Loucy (cell line): ENCODE data around the gene GBA3.

ENCODE experiments used
- H2AFZ ChIP-seq: fragments of 200-600 bp; sonication (generic); 2 replicates; pipeline ENCODE4 v1.6.0; 2016; ENCODE audit warnings: antibody characterized with exemption, mild to moderate bottlenecking, low read length, moderate library complexity
- H3F3A ChIP-seq: fragments of 200-600 bp; 2 replicates; pipeline ENCODE4 v1.6.0; 2016; ENCODE audit warnings: antibody characterized with exemption, low read depth, mild to moderate bottlenecking
- H3K27me3 ChIP-seq: fragments of 200-600 bp; sonication (generic); 2 replicates; pipeline ENCODE4 v1.6.1; 2014; ENCODE audit warnings: low read length, mild to moderate bottlenecking; ENCODE audit not compliant: insufficient read depth, poor library complexity, severe bottlenecking
- H3K36me3 ChIP-seq: fragments of 200-600 bp; sonication (generic); 2 replicates; pipeline ENCODE4 v1.6.1; 2016; ENCODE audit warnings: low read length; ENCODE audit not compliant: insufficient read depth
- H3K4me1 ChIP-seq: fragments of 200-600 bp; sonication (generic); 2 replicates; pipeline ENCODE4 v1.5.1; 2014; ENCODE audit warnings: low read length, mild to moderate bottlenecking; ENCODE audit not compliant: insufficient read depth, poor library complexity, severe bottlenecking
- H3K4me2 ChIP-seq: fragments of 200-600 bp; sonication (generic); 2 replicates; pipeline ENCODE4 v1.6.0; 2014; ENCODE audit warnings: antibody characterized with exemption, low read length, low read depth, mild to moderate bottlenecking; ENCODE audit not compliant: poor library complexity, severe bottlenecking
- H3K4me3 ChIP-seq: fragments of 200-600 bp; sonication (generic); 2 replicates; pipeline ENCODE4 v1.5.1; 2014; ENCODE audit warnings: low read length, mild to moderate bottlenecking, mixed read lengths; ENCODE audit not compliant: poor library complexity, severe bottlenecking
- H3K79me2 ChIP-seq: fragments of 200-600 bp; sonication (generic); 2 replicates; pipeline ENCODE4 v1.6.1; 2014; ENCODE audit warnings: low read length; ENCODE audit not compliant: insufficient read depth
- H3K9ac ChIP-seq: fragments of 200-600 bp; sonication (generic); 2 replicates; pipeline ENCODE4 v1.6.0; 2014; ENCODE audit warnings: mild to moderate bottlenecking, low read depth, low read length, moderate library complexity; ENCODE audit not compliant: poor library complexity, severe bottlenecking
- H3K9me2 ChIP-seq: fragments of 200-600 bp; sonication (generic); replicated peaks from 2 replicates; pipeline ENCODE4 v1.6.1; 2016; ENCODE audit warnings: low read depth, low read length, mixed read lengths
- H3K9me3 ChIP-seq: fragments of 200-600 bp; sonication (generic); 2 replicates; pipeline ENCODE4 v1.6.1; 2014; ENCODE audit warnings: mild to moderate bottlenecking, antibody characterized with exemption, low read length, low read depth; ENCODE audit not compliant: insufficient read depth
- H4K20me1 ChIP-seq: fragments of 200-600 bp; sonication (generic); 2 replicates; pipeline ENCODE4 v1.6.0; 2014; ENCODE audit warnings: antibody characterized with exemption, low read length, mild to moderate bottlenecking; ENCODE audit not compliant: insufficient read depth, poor library complexity, severe bottlenecking
- CTCF ChIP-seq: fragments of 200-600 bp; sonication (generic); conservative IDR thresholded peaks from 2 replicates; pipeline ENCODE4 v1.5.1; 2014; ENCODE audit warnings: mild to moderate bottlenecking, antibody characterized with exemption, low read length
- EZH2phosphoT487 ChIP-seq: fragments of 200-600 bp; IDR thresholded peaks from 2 replicates; pipeline ENCODE4 v1.6.1; 2018; ENCODE audit warnings: antibody characterized with exemption, mild to moderate bottlenecking, moderate library complexity, borderline replicate concordance

Gene GBA3

GRCh38 chr4:22712529-22712928, 19.8 kb downstream of the GBA3 start:
- H3K4me2 ChIP-seq: no peak overlapping the region
- H3K9ac ChIP-seq: no peak overlapping the region
- H3K4me3 ChIP-seq: no peak overlapping the region
- no peak overlapping the region for H2AFZ ChIP-seq
- H3K79me2 ChIP-seq: no peaks in the 10 kb centered on the region
- no peaks in the 10 kb centered on the region for H3K36me3 ChIP-seq
- no peaks in the 10 kb centered on the region for H3K27me3 ChIP-seq
- no peaks in the 10 kb centered on the region for H4K20me1 ChIP-seq
- H3K9me2 ChIP-seq: no peaks in the 10 kb centered on the region
- TF ChIP-seq CTCF (no peak), EZH2phosphoT487 (no peak)
- H3F3A ChIP-seq: no peaks in the 10 kb centered on the region
- no peaks in the 10 kb centered on the region for H3K4me1 ChIP-seq
- no peaks in the 10 kb centered on the region for H3K9me3 ChIP-seq

- no peaks in the 10 kb centered on the region for H3K4me1 ChIP-seq
- H2AFZ ChIP-seq: no peak overlapping the region
- H4K20me1 ChIP-seq: no peaks in the 10 kb centered on the region
- H3K9me2 ChIP-seq: no peaks in the 10 kb centered on the region
- no peaks in the 10 kb centered on the region for H3K79me2 ChIP-seq
- no peaks in the 10 kb centered on the region for H3F3A ChIP-seq
- no peak overlapping the region for H3K9ac ChIP-seq
- no peaks in the 10 kb centered on the region for H3K9me3 ChIP-seq
- H3K4me3 ChIP-seq: no peak overlapping the region
- TF ChIP-seq EZH2phosphoT487 (no peak), CTCF (no peak)
- H3K36me3 ChIP-seq: no peaks in the 10 kb centered on the region
- H3K27me3 ChIP-seq: no peaks in the 10 kb centered on the region
- no peak overlapping the region for H3K4me2 ChIP-seq
These were observed 21.1 kb downstream of the GBA3 start for GRCh38 chr4:22713841-22714240.

GRCh38 chr4:22719218-22719617, 26.5 kb downstream of the GBA3 start:
- TF ChIP-seq CTCF (no peak), EZH2phosphoT487 (no peak)
- H3K4me2 ChIP-seq: no peak overlapping the region
- H3K4me3 ChIP-seq: no peak overlapping the region
- H3K79me2 ChIP-seq: no peaks in the 10 kb centered on the region
- H3K4me1 ChIP-seq: no peaks in the 10 kb centered on the region
- H3K9ac ChIP-seq: no peak overlapping the region
- no peaks in the 10 kb centered on the region for H3K9me3 ChIP-seq
- no peak overlapping the region for H2AFZ ChIP-seq
- no peaks in the 10 kb centered on the region for H3F3A ChIP-seq
- H3K27me3 ChIP-seq: no peaks in the 10 kb centered on the region
- no peaks in the 10 kb centered on the region for H4K20me1 ChIP-seq
- no peaks in the 10 kb centered on the region for H3K36me3 ChIP-seq
- no peaks in the 10 kb centered on the region for H3K9me2 ChIP-seq
